HG03039 (cell line): ENCODE data around the gene ZNF483.
"Not testable (repeated sequence)": the region's sequence is repeated elsewhere in the genome, so short reads cannot be mapped to it uniquely, and the experiment has no call there.

Experiments used
- ATAC-seq: cut with Tn5 transposase; IDR thresholded peaks from one replicate; pipeline ENCODE4 v1.9.1; 2021; ENCODE audit warnings: mild to moderate bottlenecking, moderate library complexity; ENCODE audit not compliant: unreplicated experiment

ZNF483 gene

GRCh38 chr9:111525056-111525977 lies at the start of gene ZNF483:
Gene ZNF483, plus strand, starts transcription at chr9:111525179. Its CDS starts 2,217 bp downstream, at chr9:111527396.
- ATAC-seq, result no peak

DNA sequence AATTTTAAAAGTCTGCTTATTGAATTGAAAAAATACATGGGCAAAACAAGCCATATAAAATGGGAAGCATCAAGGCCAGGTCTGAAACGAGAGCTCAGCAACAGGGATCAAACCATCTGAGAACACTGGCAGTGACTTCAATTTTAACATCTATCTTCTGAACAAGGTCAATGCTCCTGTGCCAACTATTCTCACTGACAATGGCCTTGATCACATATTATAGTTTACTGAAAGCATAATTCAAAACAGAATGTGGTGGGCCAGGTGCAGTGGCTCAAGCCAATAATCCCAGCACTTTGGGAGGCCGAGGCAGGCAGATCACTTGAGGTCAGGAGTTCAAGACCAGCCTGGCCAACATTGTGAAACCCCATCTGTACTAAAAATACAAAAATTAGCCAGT lies 49.8 kb upstream of the ZNF483 start:
- no peak for ATAC-seq

- ATAC-seq, result no peak
These were observed 47.3 kb upstream of the ZNF483 start for GRCh38 chr9:111477677-111478076.

DNA sequence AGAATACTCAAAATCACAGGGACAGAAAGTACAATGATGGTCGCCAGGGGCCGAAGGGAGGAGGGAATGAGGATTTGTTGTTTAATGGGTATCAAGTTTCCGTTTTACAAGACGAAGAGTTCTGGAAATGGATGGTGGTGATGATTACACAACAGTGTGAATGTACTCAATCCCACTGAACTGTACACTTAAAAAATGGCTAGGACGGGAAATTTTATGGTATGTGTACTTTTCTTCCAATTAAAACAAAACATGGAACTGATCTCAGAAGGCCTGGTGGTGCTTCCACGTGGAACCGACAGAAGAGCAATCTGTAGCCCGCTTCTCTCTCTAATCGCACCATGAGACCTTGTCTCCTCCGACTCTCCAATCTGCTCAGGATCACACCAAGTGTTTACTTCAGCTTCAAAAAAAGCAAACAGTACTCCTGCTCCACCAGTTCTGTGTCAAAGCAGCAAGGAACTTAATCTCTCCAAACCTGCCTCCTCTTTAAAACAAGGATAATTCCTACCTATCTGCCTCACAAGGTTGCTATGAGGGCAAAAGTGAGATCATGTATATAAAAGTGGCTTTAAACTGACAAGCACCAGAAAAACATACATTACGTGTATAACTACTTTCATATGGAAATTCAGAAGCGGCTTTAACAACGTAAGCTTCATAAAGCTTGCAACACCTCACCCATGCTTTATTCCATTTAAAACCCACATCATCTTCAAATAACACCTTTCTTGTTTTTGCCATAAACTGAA lies 42.9 kb upstream of the ZNF483 start:
- no peak for ATAC-seq

GRCh38 chr9:111482694-111483438 lies 42.1 kb upstream of the ZNF483 start:
- peak; percentile 47 for ATAC-seq

- ATAC-seq, result peak; percentile 31
These were observed 41.5 kb upstream of the ZNF483 start for GRCh38 chr9:111483439-111483857.

DNA sequence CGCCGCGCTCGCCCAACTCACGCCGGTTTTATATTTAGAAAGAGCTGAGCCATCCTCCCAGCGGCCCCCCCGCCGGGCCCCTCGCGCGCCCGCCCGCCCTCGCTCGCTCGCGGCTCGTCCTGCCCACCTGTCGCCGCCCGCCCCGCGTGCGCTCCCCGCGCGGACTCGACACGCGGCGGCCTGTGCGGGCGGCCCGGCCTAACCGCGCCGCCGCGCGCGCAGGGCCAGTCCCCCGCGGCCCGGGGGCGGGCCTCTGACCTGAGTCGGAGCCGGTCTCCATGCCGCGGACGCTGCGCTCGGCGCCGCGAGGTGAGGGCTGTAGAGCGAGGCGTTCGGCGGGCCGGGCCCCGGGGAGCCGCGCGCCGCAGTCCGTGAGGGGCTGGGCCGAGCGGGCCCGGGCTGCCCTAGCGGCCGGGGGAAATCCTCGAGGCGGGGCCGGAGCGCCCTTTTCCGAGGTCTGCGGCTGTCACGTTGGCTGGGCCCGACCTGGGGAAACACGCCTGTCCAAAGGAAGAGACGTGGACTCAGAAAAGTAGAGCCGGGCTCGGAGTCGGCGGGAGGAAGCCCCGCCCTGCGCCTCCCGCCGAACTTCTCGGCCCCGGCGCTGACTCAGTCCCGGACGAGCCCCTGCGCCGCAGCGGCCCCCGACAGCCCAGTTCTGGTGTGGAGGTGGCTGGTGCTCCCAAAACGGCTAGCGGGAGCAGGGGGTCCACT lies 41.0 kb upstream of the ZNF483 start, which contains the start of gene ECPAS:
Gene ECPAS (minus strand): TSS at position 526 of the 714 bp plus-strand sequence. CDS start 11,465 bp downstream, outside the sequence.
- peak; percentile 50 for ATAC-seq

DNA sequence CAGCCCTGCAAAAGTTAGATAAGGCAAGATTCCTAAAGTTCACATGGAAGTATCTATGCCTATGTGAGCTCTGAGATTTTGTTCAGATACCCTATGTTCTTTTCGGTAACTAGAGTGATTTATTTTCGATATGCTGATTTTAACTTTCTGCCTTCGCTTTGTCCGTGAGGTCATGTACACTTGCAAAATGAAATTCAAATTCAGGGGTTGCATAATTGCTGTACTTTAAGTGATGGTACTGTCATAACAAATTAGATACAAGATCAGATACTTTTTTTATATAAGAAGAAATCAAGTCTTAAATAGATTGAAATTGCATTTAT lies 40.4 kb upstream of the ZNF483 start:
- ATAC-seq, result no peak

- ATAC-seq, result not testable (repeated sequence)
These were observed 27.8 kb upstream of the ZNF483 start for GRCh38 chr9:111497196-111497595.

GRCh38 chr9:111501005-111501562 lies 23.9 kb upstream of the ZNF483 start:
- no peak for ATAC-seq

- ATAC-seq, result no peak
These were observed 23.3 kb upstream of the ZNF483 start for GRCh38 chr9:111501648-111502047.

DNA sequence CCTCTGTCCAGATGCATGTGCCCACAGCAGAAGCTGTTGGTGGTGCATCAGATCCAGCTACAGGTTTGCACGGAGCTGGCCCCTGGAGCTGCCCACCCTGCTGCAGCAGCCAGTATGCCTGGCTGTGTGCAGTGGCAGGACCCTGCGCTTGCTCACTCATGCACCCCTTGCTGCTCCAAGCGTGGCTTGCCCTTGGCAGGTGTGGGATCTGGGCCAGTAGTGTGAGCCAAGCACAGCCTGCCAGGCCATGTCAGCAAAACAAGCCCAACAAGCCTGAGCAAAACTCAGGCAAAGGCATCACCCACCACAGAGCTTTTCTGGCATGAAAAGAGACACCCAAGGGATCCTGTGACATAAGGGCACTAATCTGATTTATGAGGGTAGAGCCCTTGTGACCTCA lies 22.5 kb upstream of the ZNF483 start:
- ATAC-seq, result no peak

DNA sequence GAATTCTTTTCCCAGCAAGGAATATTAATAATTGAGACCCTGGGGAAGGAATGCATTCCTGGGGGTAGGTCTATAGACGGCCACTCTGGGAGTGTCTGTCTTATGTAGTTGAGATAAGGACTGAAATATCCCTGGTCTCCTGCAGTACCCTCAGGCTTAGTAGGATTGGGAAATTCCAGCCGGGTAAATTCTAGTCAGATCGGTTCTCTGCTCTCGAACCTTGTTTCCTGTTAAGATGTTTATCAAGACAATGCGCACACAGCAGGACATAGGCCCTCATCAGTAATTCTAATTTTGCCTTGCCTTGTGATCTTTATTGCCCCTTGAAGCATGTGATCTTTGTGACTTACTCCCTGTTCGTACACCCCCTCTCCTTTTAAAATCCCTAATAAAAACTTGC lies 13.4 kb upstream of the ZNF483 start:
- not testable (repeated sequence) for ATAC-seq

DNA sequence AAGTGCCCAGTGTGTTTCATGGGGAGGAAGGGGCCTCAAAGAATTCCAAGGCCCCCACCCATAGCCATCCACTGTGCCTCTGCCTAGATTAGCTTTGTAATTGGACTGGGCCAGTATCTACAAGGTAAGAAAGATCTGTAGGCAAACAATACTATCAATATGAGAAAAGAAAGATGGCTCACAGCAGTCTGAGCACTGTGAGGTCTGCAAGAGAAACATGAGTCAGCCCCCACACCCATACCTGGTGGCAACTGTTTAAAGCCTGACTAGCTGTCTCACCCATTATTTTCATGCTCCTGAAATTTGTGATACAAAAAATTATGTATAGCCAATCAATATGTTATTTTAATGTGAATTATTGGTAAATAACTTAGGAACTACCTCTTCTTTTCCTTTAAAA lies 10.0 kb upstream of the ZNF483 start:
- no peak for ATAC-seq

DNA sequence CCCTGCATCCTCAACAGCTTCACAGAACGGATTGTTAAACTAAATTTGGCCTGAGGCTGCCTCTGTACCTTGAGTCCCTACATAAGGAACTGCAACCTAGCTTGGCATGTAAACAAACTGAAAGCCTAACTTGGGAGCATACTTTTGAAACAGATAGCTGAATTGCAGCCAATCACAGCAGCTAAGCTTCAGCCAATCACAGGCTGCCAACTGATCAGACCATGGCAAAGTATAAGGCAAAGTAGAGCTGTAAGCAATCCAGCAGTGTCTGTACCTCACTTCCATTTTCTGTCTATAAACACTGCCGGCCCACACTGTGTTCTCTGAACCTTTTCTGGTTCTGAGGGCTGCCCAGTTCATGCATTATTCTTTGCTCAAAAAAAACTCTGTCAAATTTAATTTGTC lies 8.9 kb upstream of the ZNF483 start:
- ATAC-seq, result no peak

DNA sequence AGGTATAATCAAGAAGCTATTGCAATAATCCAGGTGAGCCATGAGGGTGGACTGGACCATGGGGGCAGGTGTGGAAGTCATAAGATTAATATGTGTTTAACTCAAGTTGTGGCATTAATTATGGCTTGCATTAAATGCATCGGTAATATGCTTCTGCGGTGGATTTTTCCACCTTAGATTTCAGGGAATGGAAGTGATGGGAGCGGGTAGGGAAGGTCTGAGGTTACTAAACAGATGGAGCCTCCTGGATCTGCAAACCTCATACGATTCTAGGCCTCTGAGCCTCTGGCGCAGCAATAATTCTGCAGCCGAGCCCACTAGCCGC lies 286 bp upstream of the ZNF483 start:
- ATAC-seq, result no peak

DNA sequence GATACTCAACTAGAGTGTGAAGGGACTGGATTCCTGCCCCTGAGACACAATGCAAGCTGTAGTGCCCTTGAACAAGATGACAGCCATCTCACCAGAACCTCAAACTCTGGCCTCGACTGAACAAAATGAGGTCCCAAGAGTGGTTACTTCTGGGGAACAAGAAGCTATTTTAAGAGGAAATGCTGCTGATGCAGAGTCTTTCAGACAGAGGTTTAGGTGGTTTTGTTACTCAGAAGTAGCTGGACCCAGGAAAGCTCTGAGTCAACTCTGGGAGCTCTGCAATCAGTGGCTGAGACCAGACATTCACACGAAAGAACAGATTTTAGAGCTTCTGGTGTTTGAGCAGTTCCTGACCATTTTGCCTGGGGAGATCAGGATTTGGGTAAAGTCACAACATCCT lies 2.4 kb downstream of the ZNF483 start:
- no peak for ATAC-seq

GRCh38 chr9:111529787-111530186 lies 4.8 kb downstream of the ZNF483 start:
- no peak for ATAC-seq

DNA sequence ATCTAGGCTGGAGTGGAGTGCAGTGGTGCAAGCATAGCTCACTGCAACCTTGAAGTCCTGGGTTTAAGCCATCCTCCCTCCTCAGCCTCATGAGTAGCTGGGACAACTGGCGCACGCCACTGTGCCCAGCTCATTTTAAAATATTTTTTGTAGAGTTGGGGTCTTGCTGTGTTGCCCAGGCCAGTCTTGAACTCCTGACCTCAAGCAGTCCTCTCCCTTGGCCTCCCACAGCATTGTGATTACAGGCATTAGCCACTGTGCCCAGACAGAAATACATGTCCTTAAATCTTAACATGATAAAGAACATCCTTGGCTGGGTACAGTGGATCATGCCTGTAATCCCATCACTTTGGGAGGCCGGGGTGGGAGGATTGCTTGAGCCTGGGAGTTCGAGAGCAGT lies 6.7 kb downstream of the ZNF483 start:
- no peak for ATAC-seq

- no peak for ATAC-seq
These were observed 8.3 kb downstream of the ZNF483 start for GRCh38 chr9:111533099-111533790.
